ENCODE data around the gene PTER. TPM values are rescaled to one million over a fixed set of nuclear protein-coding genes. Genes with fewer than 3 reads are reported as not detected.

The PTER gene
- total and polyA plus RNA-seq, 2 donors from 2014 or later, result 16.2 to 22.2 TPM

GRCh38 chr10:16481052-16481728, 44.4 kb downstream of the PTER start:
- H3K4me3 ChIP-seq (ENCODE audit: low read length in 3 of 3), result no peak overlapping the region
- H3K4me1 ChIP-seq (ENCODE audit: control insufficient read depth in 2 of 3, insufficient read depth in 2 of 3, low read depth in 1 of 3, low read length in 3 of 3), result peaks cover 0 to 3% (median 0%) of the 10 kb centered on the region in 3 donors
- H3K36me3 ChIP-seq (ENCODE audit: control insufficient read depth in 2 of 3, insufficient read depth in 3 of 3, low read length in 3 of 3), result peaks cover 0 to under 1% (median 0%) of the 10 kb centered on the region in 3 donors
- no peaks in the 10 kb centered on the region for H3K27me3 ChIP-seq (ENCODE audit: control insufficient read depth, insufficient read depth, low read length)
- H3K9me3 ChIP-seq (ENCODE audit: control insufficient read depth in 2 of 3, insufficient read depth in 1 of 3, low read length in 3 of 3), result no peaks in the 10 kb centered on the region
- DNase-seq, result peak in 3 of 5 donors; percentile 15 to 73 (median 65)
- peak; percentile 25 for FAIRE-seq
- intact Hi-C loops (cut with DNase I), result no loop called here
- H3K9ac ChIP-seq (ENCODE audit: low read length in 3 of 3), result no peak overlapping the region
- H3K27ac ChIP-seq (ENCODE audit: low read depth in 2 of 2, low read length in 2 of 2), result no peak overlapping the region
- TF ChIP-seq CTCF (IDR thresholded peaks at IDR 0.05; ENCODE audit: borderline replicate concordance, extremely low read depth, insufficient read depth), result no peak

- peaks cover 0 to 8% (median 0%) of the 10 kb centered on the region in 3 donors for H3K36me3 ChIP-seq (ENCODE audit: control insufficient read depth in 2 of 3, insufficient read depth in 3 of 3, low read length in 3 of 3)
- intact Hi-C loops (cut with DNase I), result no loop called here
Observed at GRCh38 chr10:16483241-16483917, 46.6 kb downstream of the PTER start.

GRCh38 chr10:16490511-16490910, 53.7 kb downstream of the PTER start:
- DNase-seq, result no peak
- peaks cover 0 to 16% (median 0%) of the 10 kb centered on the region in 3 donors for H3K36me3 ChIP-seq (ENCODE audit: control insufficient read depth in 2 of 3, insufficient read depth in 3 of 3, low read length in 3 of 3)
- H3K27ac ChIP-seq (ENCODE audit: low read depth in 2 of 2, low read length in 2 of 2), result no peak overlapping the region
- intact Hi-C loops (cut with DNase I), result no loop called here
- no peaks in the 10 kb centered on the region for H3K4me1 ChIP-seq (ENCODE audit: control insufficient read depth in 2 of 3, insufficient read depth in 2 of 3, low read depth in 1 of 3, low read length in 3 of 3)
- no peaks in the 10 kb centered on the region for H3K9me3 ChIP-seq (ENCODE audit: control insufficient read depth in 2 of 3, insufficient read depth in 1 of 3, low read length in 3 of 3)
- FAIRE-seq, result no peak
- H3K27me3 ChIP-seq (ENCODE audit: control insufficient read depth, insufficient read depth, low read length), result no peaks in the 10 kb centered on the region
- H3K9ac ChIP-seq (ENCODE audit: low read length in 3 of 3), result no peak overlapping the region
- H3K4me3 ChIP-seq (ENCODE audit: low read length in 3 of 3), result no peak overlapping the region
- TF ChIP-seq CTCF (IDR thresholded peaks at IDR 0.05; ENCODE audit: borderline replicate concordance, extremely low read depth, insufficient read depth), result no peak

More at GRCh38 chr10:16483241-16483917, 46.6 kb downstream of the PTER start:
- H3K9ac ChIP-seq (ENCODE audit: low read length in 3 of 3), result no peak overlapping the region
- no peak overlapping the region for H3K4me3 ChIP-seq (ENCODE audit: low read length in 3 of 3)
- H3K27ac ChIP-seq (ENCODE audit: low read depth in 2 of 2, low read length in 2 of 2), result no peak overlapping the region
- FAIRE-seq (no peak), DNase-seq (no peak)
- no peaks in the 10 kb centered on the region for H3K27me3 ChIP-seq (ENCODE audit: control insufficient read depth, insufficient read depth, low read length)
- H3K4me1 ChIP-seq (ENCODE audit: control insufficient read depth in 2 of 3, insufficient read depth in 2 of 3, low read depth in 1 of 3, low read length in 3 of 3), result peaks cover 0 to 3% (median 0%) of the 10 kb centered on the region in 3 donors
- no peak for TF ChIP-seq CTCF (IDR thresholded peaks at IDR 0.05; ENCODE audit: borderline replicate concordance, extremely low read depth, insufficient read depth)
- no peaks in the 10 kb centered on the region for H3K9me3 ChIP-seq (ENCODE audit: control insufficient read depth in 2 of 3, insufficient read depth in 1 of 3, low read length in 3 of 3)
